Myocyte (in vitro differentiated cells): ENCODE results near the gene STAT2. TPM values are rescaled to one million over a fixed set of nuclear protein-coding genes. Genes with fewer than 3 reads are reported as not detected.
A peak's percentile ranks its signal among the peaks of the same experiment; 100 is the strongest.
"Not testable (repeated sequence)": the region's sequence is repeated elsewhere in the genome, so short reads cannot be mapped to it uniquely, and the experiment has no call there.

ENCODE experiments used
- DNase-seq: peaks from one replicate; pipeline ENCODE4 v3.0.0-alpha.2; 2012; ENCODE audit warnings: low read depth
- total RNA-seq: library from RNA; depleted of rRNA; stranded (reverse); fragments of >200 nt; gene quantifications from 2 replicates; pipeline ENCODE4 v1.2.3, GENCODE V29; 2014

Gene STAT2
- total RNA-seq, 1 donor from 2014 or later, result 202 TPM

DNA sequence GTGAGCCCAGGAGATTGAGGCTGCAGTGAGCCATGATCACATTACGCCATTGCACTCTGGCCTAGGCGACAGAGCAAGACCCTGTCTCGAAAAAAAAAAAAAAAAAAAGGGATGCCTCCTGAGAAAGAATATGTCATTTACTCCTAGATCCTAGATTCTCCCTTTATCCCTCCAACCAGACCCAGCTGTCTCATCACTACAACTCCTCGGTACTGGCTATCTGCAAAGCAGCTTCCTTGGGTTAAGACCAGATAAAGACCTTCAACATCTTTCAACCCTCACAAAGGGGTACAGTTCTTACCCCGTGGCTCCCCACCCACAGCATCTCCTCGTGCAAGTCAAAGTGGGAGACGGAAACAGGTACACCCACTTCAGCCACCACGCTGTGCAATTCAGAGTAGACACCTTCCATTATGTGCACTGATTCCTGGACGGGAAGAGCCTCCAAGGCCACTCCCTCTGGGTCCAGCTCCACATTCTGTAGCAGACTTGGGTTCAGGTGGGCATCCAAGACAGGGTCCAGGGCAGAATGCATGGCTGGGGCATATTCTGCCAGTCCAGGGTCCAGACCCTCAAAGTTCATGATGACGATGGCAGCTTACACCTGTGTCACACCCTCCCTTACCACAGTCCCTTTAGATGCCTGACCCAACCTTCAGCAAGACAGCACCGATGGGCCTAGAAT, 27.3 kb downstream of the STAT2 start:
- no peak for DNase-seq

DNA sequence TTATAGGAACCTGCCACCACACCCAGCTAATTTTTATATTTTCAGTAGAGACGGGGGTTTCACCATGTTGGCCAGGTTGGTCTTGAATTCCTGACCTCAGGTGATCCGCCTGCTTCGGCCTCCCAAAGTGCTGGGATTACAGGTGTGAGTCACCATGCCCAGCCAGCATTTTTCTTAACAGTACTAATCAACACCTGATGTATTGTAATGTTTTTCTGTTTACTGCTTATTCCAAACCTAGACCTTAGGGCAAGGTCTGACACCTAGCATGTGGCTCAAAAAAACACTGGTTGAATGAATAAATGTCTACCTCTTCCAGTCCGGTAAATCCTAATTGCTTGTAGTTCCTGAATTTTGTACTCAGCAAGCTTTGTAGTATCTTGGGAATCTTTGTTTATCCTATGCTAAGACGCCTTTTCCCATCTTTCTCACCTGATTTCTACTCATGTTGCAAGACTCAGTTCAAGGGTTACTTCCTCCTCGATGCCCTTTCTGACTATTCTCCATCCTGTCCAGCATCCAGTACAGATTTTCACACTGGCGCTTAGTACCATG, 28.9 kb downstream of the STAT2 start:
- DNase-seq, result no peak

DNA sequence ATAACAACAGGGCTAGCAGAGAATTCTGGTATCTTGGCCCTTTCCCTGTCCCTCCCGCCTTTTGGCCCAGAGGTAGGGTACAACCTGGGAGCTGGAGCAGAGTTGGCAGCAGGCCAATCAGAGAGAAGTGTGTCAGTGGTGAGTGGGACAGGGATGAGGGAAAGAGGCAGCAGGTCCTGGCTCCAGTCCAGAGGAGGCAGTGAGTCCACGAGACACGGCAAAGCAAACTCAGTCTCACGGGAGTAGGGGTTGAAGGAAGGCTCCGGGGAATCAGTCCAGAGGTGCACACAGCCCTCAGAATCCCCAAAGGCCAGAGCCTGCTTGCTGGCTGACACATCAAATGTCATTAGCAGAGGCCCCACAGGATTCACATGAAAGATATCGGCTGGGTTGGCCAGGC, 33.4 kb downstream of the STAT2 start:
- DNase-seq, result no peak

DNA sequence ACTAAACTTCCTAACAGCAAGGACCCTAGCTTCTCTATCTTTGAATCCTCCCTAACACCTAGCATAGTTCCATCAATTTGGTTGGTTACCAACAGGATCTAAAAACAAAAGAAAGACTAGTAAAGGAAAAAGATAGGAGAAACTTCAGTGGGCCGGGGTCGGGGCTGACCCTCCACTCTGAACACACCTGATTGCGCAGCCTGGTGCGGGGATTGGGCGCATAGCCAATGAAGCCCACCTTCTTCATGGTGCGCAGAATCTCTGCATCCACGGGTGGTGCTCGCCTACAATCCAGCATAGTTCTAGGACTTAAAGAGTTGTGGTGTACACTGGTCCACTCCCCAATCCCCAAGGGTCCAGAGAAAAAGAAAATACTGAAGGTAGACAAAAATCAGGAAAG, 33.8 kb downstream of the STAT2 start:
- no peak for DNase-seq

DNA sequence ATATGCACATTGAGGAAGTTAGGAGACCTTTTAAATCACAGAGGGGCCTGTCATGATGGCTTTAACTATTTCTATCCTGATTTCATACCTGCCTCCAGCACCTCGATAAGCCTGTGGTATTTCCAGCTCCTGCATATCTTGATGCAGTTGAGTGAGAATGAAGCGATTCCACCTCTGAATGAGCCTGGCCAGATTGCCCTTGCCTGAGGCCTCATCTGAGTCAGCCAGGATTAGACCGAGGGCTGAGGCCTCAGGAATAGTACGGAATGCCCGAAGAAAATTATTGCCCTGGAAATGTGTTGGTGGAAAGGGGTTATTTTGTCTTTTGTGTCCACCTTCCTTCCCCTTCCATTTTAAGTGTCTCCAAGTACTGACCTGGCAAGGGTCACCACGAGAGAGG, 35.7 kb downstream of the STAT2 start:
- DNase-seq, result no peak

DNA sequence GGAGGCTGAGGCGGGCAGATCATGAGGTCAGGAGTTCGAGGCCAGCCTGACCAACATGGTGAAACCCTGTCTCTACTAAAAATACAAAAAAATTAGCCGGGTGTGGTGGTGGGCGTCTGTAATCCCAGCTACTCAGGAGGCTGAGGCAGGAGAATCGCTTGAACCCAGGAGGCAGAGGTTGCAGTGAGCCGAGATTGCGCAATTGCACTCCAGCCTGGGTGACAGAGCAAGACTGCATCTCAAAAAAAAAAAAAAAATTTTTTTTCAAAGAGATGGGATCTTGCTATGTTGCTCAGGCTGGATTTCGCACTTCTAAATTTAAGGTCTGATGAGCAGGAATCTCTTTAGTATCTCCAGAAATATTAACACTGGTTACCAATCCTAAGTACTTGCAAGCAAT, 38.3 kb downstream of the STAT2 start:
- DNase-seq, result not testable (repeated sequence)

DNA sequence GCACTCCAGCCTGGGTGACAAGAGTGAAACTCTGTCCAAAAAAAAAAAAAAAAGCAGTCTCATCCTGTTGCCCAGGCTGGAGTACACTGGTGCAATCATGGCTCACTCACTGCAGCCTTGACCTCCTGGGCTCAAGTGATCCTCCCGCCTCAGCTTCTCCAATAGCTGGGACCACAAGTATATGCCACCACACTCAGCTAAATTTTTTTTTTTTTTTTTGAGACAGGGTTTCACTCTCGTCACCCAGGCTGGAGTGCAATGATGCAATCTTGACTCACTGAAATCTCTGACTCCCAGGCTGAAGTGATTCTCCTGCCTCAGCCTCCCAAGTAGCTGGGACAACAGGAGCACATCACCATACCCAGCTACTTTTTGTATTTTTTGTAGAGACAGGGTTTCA, 38.9 kb downstream of the STAT2 start:
- no peak for DNase-seq

DNA sequence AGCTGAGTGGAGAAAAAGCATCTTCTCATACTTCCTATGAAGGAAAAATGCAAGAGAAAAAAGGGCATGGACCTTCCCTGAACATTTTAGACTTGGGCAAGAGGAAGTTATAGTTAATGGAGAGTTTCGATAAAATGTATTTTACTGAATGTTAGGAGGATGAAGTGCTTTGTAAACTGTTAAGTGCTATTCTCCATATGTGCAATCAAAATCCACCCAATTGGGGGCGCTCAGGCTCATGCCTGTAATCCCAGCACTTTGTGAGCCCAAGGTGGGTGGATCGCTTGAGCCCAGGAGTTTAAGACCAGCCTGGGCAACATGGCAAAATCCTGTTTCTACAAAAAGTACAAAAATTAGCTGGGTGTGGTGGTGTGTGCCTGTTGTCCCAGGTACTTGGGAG, 42.2 kb downstream of the STAT2 start:
- DNase-seq, result no peak

DNA sequence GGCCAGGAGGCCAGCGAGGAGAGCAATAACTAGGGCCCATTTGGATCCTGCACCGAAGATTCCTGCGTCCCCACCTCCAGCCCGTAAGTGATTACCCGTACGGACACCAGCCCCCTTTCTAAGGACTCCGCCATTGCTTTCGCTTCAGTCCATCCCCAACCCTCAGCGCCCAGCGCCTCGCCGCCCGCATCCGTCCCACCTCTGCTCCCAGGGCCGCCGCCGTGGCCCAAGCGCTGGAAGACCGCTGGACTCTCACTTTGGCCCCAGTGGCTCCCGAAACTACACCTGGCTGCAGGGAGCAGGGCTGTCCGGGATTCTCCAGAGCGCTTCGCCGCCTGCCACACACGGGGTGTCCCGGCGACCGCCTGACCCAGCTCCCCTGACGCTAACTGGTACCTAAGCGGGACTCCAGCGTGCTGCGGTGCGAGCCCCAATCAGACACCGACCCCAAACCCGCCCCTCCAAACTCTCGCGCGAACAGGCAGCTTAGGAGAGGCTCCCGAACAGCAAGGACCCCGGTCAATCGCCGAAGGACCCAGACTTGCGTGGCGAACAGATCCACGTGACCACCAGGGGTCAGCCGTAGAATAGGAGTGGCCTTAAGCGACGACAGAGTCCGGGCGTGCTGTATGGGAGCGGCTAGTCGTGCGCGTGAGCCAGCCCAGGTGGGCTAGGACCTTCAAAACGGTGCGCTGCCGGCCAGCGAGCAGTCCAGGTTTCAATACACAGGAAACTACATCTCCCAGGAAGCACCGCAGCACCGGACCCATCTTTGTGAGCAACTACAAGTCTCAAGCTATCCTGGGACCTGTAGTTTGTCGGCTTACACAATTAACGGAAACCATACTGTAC, 44.1 kb downstream of the STAT2 start, which contains the start of gene CNPY2:
TSS of gene CNPY2 (minus strand) at position 367 of the 852 bp plus-strand sequence. CDS start 771 bp downstream, outside the sequence.
- DNase-seq, result peak; percentile 99

DNA sequence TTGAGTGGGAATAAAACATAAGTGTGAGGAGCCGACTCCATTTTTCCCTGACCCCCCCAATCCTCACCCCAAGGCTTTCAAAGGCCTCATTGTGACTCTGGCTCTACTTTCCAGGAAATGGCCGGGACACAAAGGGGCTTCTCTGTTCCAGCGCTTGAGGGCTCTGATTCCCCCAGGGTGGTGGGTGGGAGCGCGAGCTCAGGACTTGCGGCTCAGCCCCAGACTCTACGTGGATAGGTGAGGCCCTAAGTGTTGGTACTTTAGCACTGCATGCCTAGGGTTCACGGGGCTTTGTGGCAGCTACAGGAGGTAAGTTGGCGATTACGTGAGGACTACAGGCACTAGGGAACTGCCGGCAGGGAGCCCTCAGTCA, 44.7 kb downstream of the STAT2 start:
- DNase-seq, result no peak

DNA sequence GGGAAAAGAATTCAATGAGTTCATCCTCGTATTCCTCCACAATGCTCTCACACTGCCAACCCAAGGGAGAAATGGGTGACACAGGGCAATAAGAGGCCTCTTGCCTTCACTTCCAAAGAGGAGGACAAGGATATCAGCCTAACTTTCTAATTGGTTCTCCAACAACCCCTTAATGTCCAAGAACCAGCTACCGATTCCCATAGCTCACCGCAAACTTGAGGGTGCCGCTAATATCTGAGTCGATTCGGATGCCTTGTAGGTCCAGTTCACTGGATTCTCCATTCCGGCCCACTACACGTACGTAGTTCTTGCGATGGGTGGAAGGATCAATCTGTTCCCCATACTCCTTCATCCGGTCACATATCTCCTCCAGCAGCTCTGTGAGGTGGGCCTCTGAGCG, 48.9 kb downstream of the STAT2 start:
- DNase-seq, result no peak

DNA sequence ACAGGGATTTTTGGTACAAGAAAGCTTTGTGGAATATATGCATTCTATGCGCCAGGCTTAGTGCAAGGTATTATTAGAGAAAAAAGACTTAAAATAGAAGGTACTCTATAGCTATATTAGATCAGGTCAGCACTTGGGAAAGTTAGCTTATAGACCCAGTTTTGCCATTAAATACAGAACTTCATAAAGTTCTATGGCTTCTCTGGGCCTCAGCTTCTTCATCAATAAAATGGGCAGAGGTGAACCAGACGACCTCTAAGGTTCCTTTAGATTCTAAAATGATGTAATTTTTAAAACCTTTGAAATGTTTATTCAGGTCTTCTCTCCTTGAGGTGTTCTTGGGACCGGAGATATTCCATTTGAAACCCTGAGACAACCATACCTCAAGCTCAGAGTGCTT, 51.2 kb downstream of the STAT2 start:
- DNase-seq, result no peak

DNA sequence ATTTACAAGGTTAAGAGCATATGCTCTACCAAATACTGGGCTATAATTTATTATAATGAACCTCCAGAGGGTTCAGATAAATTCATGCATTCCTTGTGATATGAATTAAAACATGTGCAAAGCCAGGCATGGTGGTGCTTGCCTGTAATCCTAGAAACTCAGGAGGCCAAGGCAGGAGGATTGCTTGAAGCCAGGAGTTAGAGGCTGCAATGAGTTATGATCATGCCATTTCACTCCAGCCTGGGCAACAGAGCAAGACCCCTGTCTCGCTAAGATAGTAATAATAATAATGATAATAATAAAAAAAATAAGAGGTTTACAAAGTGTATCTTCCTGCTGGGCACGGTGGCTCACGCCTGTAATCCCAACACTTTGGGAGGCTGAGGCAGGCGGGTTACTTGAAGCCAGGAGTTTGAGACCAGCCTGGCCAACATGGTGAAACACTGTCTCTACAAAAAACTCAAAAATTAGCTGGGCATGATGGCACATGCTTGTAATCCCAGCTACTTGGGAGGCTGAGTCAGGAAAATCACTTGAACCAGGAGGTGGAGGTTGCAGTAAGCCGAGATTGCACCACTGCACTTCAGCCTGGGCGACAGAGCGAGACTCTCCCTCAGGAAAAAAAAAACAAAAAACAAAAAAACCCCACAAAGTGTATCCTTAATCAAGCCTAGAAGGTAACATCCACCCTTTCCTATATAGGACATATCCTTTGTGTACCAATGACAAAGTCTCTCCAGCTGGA, 52.5 kb downstream of the STAT2 start:
- no peak for DNase-seq

DNA sequence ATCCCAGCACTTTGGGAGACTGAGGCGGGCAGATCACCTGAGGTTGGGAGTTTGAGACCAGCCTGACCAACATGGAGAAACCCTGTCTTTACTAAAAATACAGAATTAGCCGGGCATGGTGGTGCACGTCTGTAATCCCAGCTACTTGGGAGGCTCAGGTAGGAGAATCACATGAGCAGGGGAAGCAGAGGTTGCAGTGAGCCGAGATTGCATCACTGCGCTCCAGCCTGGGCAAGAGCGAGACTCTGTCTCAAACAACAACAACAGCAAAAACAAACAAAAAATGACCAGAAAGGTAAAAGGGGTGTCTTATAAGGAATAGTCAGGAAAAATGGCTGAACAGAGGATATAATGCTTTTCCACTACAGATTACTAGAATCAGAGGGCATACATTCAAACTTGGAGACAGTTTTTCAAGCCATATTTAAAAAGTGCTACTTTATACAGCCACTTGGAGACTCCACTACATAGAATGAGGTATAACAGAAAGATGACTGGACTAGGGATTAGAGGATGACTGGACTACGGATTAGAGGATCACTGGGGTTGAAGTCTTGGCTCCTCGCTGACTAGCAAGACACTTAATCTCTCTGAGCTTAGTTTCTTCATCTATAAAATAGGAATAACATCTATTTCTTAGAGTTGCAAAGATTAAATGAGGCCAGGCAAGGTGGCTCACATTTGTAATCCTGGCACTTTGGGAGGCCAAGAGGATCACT, 54.9 kb downstream of the STAT2 start:
- DNase-seq, result no peak

DNA sequence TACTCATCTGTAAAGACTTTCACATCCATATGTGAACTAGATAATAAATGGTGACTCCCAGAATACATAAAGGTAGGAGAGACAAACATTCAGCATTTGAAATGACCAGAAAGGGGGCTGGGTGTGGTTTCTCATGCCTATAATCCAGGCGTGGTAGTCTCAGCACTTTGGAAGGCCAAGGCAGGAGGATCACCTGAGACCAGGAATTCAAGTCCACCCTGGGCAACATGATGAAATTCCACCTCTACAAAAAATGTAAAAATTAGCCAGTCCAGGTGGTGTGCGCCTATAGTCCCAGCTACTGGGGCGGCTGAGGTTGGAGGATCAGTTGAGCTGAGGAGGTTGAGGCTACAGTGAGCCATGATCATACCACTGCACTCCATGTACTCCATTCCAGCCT, 55.6 kb downstream of the STAT2 start:
- DNase-seq, result no peak

DNA sequence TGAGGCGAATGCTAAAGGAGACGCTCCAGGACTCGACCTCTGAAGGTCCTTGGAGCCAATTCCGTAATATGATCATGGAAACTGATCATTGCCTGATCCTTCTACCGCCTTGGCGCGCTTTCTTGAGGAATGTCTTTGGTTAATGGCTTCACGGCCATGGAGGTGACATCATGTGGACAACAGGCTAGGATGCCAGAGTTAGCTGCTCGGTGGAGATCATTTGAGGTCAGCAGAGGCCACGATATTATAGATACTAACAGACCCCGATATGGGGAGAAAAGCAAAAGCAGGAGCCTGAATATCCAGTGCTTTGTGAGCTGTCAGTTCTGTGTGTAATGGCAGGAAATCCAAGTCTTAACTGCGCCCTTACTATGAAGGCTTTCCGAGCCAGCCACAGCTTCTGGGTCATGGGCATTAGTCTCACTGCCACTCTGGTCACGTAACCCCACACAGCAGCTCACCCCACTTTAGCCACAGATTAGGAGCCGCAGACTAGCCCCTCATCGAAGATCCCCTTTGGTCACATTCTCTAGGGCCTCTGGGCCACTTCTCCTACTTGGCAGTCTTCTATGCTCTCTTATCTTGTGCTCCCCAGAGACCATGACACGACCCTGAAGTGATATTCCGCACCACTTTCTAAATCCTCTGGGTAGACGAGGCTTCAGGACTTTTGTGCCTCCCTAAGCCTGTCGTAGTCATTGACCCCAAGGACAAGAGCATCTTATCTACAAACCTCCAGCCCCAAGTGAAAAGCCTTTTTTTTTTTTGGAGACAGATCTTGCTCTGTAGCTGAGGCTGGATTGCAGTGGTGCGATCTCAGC, 59.1 kb downstream of the STAT2 start:
- no peak for DNase-seq

DNA sequence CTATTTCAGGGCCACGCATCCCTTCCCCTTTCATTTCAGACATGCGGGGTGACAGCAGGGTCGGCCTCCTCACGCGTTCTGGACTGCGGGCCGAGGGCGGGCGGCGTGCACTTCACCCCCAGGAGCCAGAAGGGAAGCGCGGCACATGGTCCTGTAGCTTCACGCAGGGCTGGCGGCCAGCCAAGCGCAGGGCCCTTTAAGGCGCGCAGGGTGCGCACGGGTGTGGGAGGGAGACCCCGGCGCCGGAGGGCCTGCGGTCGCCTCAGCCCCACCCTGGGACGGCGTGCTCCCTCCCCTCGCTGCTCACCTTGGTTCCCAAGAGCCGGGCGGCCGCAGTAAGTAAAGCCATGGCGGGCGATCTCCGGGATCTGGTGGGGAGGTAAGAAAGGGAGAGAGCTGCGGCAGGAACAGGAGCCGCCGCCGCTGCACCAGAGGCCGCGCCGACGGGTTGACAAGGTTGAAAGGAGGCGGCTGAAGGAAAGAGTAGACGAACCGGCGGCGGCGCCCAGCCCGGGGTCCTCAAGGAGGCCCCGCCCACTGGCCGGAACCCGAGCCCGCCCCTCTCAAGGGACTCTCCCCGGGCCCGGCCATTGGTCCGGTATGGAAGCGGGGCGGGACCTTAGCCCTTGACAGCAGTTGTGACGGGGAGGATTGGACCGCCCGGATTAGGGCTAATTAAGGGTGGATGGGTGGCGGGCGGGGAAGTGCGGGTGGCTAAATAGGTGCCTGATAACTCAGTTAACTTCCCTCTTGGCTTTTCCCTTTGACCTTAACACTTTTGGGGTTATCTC, 59.9 kb downstream of the STAT2 start, which contains the start of gene CS:
TSS of gene CS (minus strand) at position 478 of the 791 bp plus-strand sequence. CDS start at position 349, 129 bp downstream.
- DNase-seq, result peak; percentile 99

DNA sequence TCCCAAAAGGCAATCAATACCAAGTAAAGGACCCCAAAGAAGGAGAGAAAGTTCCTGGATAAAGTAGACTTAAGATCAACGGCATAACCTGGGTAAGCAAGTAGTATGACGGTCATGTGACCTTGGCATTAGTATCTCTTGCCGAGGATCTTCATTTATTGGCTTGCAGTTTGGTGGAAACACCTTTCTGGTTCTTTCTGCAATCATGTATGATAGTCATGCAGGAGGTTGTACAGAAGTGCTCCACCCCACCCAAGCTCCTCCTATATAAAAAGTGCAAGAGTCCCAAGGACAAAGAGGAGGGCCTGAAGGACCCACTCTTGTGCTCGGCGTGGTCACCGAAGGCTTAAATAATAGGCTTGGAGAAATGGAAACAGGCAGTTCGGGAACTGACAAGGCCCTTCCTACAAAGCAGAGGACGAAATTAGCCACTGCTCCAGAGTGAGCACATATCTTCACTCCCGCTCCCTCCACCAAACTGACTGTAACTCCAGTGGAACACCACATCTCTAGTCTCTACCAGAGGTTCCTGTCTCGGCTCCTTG, 60.5 kb downstream of the STAT2 start:
- no peak for DNase-seq

DNA sequence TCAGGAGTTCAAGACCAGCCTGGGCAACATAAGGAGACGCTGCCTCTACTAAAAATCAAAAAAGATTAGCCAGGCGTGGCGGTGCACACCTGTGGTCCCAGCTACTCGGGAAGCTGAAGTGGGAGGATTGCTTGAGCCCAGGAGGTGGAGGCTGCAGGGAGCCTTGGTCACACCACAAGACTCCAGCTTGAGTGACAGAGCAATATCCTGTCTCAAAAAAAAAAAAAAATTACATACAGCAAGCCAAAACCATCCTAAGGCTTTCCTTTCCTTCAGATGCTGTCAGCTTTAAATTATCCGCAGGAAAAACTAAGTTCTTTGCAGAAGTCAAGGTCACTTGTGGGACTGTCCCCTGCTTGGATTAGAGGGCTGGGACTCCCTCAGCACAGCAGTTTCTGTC, 61.1 kb downstream of the STAT2 start:
- DNase-seq, result no peak
